GM20431 (cell line): ENCODE measurements around the gene TGFB1.
"Not testable (repeated sequence)": the region's sequence is repeated elsewhere in the genome, so short reads cannot be mapped to it uniquely, and the experiment has no call there.

Source experiments
- in situ Hi-C: fragments of 300-500 bp; cut with MseI, MboI; formaldehyde crosslinking; loops from one replicate; pipeline ENCODE4 v1.15.0; 2020; ENCODE audit warnings: low sequenced_read_pairs; ENCODE audit not compliant: unreplicated experiment

Gene TGFB1

DNA sequence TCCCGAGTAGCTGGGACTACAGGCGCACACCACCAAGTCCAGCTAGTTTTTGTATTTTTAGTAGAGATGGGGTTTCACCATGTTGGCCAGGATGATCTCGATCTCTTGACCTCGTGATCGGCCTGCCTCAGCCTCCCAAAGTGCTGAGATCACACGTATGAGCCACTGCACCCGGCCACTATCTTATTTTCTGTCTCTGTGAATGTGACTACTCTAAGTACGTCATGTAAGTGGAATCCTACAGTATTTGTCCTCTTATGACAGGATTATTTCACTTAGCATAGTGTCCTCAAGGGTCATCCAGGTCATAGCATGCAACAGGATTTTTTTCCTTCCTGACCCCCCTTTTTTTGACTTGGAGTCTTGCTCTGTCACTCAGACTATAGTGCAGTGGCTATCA lies 17.8 kb upstream of the TGFB1 start:
- in situ Hi-C loops, result no loop called here

DNA sequence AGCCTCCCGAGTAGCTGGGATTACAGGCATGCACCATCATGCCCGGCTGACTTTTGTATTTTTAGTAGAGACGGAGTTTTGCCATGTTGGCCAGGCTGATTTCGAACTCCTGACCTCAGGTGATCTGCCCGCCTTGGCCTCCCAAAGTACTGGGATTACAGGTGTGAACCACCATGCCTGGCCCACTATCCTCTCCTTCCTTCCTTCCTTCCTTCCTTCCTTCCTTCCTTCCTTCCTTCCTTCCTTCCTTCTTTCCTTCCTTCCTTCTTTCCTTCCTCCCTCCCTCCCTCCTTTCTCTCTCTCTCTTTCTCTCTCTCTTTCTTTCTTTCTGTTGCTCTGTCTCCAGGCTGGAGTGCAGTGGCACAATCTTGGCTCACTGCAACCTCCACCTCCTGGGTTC lies 17.4 kb upstream of the TGFB1 start:
- in situ Hi-C loops, result not testable (repeated sequence)

DNA sequence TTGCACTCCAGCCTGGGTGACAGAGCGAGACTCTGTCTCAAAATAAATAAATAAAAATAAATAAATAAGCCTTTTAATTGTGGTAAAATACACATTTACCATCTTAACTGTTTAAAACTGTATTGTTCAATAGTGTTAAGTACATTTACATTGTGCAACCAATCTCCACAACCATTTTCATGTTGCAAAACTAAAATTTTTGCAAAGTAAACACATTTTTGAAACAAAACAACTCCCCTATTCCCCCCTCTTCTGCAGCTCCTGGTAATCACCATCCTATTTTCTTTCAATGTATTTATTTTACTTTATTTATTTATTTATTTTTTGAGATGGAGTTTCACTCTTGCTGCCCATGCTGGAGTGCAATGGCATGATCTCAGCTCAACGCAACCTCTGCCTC lies 16.0 kb upstream of the TGFB1 start:
- in situ Hi-C loops, result no loop called here

DNA sequence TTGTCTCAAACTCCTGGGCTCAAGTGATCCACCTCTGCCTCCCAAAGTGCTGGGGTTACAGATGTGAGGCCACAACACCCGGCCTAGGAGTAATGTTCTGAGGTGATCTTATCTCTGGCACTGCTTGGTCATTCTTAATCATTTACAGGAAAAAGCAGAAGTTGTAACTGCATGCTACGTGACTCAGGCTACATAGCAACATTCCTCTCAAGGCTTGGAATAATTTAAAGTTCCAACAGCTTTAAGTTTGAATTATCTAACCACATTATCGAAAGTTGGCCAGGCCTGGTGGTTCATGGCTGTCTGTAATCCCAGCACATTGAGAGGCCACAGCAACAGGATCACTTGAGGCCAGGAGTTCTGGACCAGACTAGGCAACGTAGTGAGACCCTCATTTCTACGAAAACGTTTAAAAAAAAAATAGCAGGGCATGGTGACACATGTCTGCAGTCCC lies 14.2 kb upstream of the TGFB1 start:
- in situ Hi-C loops, result no loop called here

DNA sequence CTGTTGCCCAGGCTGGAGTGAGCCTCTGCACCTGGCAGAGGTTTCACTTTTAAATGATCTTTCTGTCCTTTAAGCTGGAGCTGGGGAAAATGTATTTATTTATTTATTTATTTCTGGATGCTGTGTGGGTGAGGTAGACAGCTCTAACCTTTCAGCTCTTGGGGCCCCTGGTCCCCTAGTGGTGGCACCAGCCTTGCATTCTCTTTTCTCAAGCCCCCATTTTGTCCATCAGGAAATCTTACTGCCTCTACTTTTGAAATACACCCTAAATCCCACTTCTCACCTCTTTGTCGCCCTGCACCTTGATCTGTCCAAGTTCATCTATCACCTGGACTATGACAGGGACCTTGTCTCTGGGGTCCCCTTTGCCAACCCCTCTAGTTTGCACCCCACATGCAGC lies 12.4 kb upstream of the TGFB1 start:
- in situ Hi-C loops, result no loop called here

DNA sequence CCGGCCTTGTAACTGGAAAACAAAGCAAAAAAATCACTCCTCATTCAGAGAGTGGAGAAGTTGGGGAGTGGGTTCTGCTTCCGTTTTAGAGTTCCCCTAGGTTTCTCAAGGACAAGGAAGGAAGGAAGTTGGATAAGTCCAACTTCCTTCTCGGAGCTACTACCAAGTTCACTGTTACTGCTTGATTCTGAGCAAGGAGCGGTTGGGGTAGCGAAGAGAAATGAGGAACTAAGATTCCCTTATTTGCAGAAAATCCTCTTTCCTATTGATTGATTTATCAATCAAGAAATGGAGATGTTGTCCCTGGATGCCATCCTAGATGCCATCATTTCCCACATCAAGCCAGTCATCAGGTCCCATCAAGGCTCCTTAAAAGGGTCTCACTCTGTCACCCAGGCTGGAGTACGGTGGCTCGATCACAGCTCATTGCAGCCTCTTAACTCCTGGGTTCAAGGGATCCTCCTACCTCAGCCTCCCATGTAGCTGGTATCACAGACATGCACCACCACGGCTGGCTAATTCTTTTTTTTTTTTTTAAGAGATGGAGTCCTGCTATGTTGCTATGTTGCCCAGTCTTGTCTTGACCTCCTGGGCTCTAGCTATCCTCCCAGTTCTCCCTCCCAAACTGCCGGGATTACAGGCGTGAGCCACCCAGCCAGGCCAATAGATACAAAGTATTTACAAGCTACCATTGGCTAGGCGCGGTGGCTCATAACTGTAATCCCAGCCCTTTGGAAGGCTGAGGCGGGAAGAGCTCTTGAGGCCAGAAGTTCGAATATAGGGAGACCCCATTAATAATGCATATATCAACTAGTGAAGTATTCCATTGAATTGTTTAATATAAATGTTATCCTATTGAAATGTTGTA lies 11.0 kb upstream of the TGFB1 start:
- in situ Hi-C loops, result no loop called here

DNA sequence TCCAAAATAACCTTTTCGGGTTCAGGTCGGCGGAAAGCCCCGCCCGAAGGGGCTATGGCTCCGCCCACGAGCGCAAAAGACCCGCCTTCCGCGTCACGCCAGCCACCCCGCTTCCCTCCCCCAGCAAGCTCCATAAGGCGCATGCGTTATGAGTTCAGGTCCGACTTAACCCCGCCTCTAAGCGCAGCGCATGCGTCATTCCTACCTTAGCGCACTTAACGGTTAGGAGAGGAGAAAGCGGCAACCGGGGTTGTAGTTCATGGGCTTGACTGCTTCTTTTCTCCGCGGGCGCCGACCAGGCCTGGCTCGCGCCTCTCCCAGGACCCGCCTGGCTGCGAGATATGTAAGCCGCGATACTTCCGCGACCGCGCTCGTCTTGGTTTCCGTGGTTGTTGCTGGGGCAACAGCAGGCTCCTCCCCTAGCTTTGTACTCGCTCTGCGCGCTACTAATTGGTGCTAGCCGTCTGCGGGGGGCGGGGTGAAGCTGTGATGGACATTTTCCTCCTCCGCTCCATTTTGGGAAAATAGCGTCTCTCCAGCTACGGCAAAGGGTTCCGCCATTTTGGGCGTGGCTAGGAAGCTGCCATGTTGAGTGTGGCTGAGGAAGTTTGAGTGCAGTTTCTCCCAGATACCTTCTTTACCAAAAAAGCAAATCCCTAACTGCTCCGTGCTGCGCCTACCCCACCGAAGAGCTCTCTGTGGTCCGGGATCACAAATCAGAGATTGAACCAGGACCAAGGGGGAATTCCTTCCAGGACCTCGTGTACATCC lies 10.2 kb upstream of the TGFB1 start, which contains the start of gene B9D2:
TSS of gene B9D2 (minus strand) at position 397 of the 771 bp plus-strand sequence. CDS start 630 bp downstream, outside the sequence.
- in situ Hi-C loops, result no loop called here

DNA sequence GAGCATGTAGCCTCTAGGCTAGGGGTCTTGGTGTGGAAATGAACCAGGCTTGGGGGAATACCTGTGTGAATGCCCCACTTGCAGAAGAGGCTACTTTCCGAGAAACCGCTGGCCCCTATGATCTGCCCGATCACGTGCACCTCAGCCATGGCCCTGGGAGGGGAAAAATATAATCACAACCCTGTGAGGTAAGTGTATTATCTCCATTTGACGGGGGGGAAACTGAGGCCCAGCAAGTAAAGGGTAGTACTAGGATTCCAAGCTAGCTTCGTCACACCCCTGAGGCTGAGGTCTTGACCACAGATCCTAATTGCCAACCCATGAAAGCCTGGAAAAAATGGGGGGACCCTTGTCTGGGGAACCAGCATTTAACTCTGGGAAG lies 9.6 kb upstream of the TGFB1 start:
- in situ Hi-C loops, result no loop called here

DNA sequence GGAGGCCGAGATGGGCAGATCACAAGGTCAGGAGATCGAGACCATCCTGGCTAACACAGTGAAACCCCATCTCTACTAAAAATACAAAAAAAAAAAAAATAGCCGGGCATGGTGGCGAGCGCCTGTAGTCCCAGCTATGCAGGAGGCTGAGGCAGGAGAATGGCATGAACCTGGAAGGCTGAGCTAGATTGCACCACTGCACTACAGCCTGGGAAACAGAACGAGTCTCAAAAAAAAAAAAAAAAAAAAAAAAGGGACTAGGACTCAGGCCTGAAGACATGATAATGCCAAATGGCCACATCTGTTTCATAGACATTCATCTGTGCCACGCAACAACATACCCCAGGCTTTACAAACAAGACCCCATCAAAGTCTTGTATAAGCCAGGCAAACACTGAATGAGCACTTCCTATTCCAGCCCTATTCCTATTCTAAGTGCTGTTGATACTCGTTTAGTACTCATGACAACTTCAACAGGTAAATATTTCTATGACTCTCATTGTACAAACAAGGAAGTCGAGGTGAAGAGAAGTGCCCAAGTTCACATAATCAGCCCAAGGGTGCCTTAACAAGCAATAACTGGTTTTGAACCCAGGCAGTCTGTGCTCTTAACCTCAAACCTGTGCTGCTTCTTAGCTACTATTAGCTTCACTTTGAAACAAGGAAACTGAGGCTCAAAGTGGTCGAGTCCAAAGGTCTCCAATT lies 8.6 kb upstream of the TGFB1 start:
- in situ Hi-C loops, result no loop called here

DNA sequence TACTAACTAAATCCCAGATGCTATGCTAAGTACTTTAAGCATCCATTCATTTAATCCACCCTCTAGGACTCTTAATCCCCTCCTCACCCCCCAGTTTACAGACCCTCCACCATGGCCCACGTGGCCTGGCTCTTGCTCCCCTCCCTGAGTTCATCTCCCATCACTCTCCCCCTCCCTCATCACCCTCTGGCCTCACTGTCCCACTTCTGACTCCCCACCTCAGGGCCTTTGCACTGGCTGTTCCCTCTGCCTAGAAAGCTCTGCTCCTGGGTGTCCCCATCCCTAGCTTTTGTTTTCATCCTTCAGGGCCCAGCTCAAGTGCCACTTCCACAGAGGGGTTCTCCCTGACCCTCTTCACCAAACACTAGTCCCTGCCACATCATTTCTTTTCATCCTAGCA lies 6.0 kb upstream of the TGFB1 start:
- in situ Hi-C loops, result no loop called here

DNA sequence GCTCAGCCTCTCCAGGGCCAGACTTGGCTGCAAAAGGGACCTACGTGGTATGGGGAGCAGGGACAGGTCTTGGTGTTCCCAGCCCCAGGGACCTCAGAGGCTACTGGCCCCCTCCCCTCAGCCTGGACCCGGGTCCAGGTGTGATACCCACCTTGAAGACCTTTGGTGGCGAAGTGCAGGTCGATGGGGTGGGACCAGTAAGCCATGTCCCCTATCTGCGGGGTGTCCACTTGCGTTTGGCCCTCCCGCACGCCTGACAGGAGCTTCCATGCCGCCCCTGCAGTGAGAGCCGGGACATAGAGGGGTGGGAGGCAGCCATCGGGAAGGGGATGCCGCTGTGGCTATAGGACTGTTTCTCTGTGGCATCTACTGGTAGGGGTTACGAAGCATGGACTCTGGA lies 4.0 kb upstream of the TGFB1 start:
- in situ Hi-C loops, result no loop called here

DNA sequence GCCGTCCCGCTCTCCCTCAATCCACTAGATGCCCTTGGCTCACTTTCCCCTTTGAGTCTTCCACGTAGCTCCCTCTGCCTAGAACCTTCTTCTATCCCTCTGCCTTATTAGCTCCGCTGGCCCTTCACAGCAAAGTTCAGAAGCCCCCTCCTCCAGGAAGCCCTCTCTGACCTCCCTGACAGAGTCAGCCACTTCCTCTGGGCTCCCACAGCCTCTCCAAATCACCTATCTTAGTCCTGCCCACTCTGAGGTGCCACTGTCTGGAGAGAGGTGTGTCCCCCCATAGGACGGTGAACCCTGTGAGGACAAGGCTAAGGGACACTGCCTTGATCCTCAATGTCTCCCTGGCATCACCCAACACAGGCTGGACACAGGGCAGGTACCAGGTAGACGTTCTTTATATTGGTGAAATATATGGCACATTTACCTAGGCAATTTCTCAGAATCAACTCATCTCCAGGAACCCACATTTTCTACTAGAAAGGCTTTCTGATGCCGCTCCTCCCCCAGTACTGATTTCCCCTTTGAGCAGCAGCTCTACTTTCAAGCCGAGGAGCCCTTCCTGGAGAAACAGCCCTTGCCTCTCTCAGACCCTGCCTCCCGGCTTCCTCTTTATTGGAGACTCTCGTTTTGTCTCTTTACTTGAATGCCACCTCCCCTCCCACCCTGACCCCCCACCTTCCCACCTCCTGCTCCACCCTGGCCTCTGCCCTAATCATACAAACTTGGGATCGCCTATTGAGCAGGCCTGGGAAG lies 3.4 kb upstream of the TGFB1 start:
- in situ Hi-C loops, result no loop called here

DNA sequence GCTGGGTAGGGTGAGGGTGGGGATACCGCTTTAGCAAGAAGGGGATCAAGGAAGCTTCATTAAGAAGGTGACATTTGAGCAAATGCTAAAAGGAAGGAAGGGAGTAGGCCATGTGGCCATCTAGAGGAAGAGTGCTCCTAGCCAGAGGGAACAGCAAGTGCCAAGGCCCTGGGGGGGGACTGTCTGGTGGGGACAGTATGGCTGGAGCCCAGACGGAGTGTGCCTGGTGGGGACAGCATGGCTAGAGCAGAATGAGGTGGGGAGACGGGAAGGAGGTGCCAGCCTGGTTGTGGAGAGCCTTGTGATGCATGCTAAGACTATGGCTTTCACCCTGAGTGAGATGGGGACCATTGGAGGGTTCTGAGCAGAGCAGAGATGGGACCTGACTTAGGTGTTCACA lies 2.1 kb upstream of the TGFB1 start:
- in situ Hi-C loops, result no loop called here

DNA sequence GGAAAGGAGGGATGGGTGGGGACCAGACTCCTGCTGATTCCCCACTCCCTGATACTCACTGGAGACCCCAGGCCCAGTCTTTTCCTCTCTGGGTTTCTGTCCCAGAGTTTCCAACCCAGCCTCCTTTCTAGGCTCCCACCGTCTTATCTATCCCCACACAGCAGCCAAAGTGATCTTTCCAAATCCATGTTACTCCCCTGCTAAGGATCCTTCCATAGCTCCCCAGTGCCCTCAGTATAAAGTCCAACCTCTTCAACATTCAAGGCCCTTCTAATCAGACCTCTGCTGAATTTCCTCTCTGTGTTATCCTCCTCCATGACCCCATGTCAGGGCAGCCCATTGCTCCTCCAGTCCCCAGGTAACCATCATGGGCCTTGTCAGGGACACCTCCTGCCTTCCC lies 1.3 kb upstream of the TGFB1 start:
- in situ Hi-C loops, result no loop called here

DNA sequence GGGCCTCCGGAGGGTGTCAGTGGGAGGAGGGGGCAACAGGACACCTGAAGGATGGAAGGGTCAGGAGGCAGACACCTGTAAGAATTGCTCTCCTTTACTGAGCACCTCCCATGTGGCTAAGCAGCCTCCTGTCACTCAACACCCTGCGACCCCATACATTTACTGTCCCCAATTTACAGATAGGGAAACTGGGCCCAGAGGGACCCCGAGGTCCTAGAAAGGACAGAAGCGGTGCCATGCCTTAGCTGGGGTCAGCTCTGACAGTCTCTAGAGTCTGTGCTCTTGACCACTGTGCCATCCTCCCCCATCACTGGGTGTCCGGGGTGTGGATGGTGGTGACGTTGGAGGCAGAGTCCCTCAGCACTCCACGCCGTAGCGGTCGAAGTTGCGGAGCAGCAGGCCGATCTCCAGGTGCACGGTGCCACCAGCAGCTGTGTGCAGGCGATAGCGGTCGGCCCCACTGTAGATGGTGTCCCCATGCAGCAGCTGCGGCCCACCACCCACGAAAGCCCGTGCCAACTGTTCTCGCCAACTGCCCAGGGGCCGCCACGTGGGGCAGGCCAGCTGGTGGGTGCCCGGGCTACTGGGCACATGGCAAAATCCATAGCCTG lies 726 bp upstream of the TGFB1 start:
- in situ Hi-C loops, result no loop called here

DNA sequence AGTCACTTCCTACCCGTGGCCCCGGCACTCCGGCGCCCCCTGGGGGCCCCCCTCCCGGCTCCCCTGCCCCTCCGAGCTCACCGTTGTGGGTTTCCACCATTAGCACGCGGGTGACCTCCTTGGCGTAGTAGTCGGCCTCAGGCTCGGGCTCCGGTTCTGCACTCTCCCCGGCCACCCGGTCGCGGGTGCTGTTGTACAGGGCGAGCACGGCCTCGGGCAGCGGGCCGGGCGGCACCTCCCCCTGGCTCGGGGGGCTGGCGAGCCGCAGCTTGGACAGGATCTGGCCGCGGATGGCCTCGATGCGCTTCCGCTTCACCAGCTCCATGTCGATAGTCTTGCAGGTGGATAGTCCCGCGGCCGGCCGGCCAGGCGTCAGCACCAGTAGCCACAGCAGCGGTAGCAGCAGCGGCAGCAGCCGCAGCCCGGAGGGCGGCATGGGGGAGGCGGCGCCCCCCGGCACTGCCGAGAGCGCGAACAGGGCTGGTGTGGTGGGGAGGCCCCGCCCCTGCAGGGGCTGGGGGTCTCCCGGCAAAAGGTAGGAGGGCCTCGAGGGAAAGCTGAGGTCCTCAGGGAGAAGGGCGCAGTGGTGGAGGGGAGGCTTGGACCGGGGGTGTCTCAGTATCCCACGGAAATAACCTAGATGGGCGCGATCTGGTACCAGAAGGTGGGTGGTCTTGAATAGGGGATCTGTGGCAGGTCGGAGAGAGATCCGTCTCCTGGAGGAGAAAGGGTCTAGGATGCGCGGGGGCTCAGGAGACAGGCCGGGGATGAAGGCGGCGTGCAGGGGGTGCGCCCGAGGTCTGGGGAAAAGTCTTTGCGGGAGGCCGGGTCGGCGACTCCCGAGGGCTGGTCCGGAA lies 885 bp downstream of the TGFB1 start:
- in situ Hi-C loops, result no loop called here

DNA sequence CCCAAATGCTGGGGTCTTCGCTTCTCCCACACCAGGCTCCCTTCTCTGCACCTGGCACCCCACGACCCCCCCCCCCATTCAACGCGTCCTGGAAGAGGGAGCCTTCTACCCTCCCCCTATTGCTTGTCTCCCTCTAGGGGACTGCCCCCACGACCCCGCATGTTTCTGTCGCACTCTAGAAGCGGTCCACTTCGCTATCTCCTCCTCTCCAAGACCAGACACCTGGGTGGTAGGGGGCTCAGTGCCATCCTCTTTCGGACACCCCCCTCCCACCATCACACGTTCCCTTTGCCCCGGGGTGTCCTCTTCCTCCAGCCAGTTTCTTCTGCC lies 1.5 kb downstream of the TGFB1 start:
- in situ Hi-C loops, result no loop called here

DNA sequence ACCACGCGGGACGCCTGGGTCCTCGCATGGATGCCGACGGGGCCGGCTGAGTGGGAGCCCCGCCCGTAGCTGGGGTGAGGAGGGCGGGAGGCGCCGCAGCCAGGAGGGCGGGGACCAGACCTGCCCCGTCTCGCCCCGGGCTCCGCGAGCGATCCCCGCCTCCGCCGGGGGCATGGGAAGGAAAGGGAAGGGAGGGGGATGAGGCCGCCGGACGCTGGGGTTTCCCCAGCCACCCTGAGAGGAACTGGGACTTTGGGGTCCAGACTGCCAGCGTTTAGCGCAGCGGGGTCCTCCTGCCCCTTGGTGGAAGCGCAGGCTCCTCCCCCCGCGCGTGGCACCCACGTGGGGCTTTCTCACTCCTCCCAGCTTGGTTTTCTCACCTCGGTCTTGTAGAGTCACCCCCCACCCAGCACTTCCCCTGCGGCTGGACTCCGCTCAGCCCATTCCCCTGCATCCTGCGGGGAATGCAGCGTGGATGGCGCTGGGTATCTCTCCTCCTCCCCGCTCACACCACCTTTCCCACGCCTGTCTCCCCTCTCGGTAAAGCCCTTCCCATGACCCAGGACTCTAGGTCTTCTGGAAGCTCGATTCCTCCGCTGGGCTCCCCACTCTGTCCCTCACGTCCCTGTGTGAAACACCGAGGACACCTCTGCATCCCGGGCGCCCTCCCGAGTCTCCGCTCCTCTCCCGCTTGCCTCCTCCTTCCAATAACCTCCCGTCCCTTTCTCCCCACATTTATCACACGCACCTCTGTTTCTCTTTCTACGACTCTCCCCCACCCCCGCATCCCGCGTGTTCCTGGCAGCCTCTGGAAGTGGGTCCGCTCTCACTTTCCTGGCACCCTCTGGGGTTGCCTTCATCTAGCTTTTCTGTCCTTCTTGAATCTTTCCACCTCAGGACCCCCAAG lies 2.1 kb downstream of the TGFB1 start:
- in situ Hi-C loops, result no loop called here
